NT2/D1 (cell line): ENCODE measurements around the gene VAV3.
"Not testable (repeated sequence)": the region's sequence is repeated elsewhere in the genome, so short reads cannot be mapped to it uniquely, and the experiment has no call there.

ENCODE experiments used
- DNase-seq: peaks from one replicate; pipeline ENCODE4 v3.0.0-alpha.2; 2011; ENCODE audit warnings: low read depth, low spot score
- H3K27me3 ChIP-seq: 2 replicates; pipeline ENCODE4 v1.6.0; 2011; ENCODE audit warnings: mild to moderate bottlenecking; ENCODE audit not compliant: insufficient read length, insufficient read depth
- H3K36me3 ChIP-seq: 2 replicates; pipeline ENCODE4 v1.6.1; 2011; ENCODE audit warnings: mild to moderate bottlenecking, low read length, mixed read lengths; ENCODE audit not compliant: insufficient read depth, insufficient read length
- H3K4me1 ChIP-seq: 2 replicates; pipeline ENCODE4 v1.5.1; 2011; ENCODE audit not compliant: insufficient read depth, insufficient read length
- H3K4me3 ChIP-seq: 2 replicates; pipeline ENCODE4 v1.5.1; 2011; ENCODE audit warnings: low read depth; ENCODE audit not compliant: insufficient read length
- H3K9ac ChIP-seq: 2 replicates; pipeline ENCODE4 v1.6.0; 2011; ENCODE audit warnings: low read depth; ENCODE audit not compliant: insufficient read length
- H3K9me3 ChIP-seq: 2 replicates; pipeline ENCODE4 v1.5.1; 2011; ENCODE audit warnings: mild to moderate bottlenecking, low read length; ENCODE audit not compliant: insufficient read depth
- SUZ12 ChIP-seq: IDR thresholded peaks from 2 replicates; pipeline ENCODE4 v1.6.1; 2011; ENCODE audit not compliant: insufficient read length, insufficient read depth; ENCODE audit errors: extremely low read depth
- YY1 ChIP-seq: IDR thresholded peaks from 2 replicates; pipeline ENCODE4 v1.6.1; 2011; ENCODE audit not compliant: insufficient read length, insufficient read depth
- ZNF274 ChIP-seq: IDR thresholded peaks from 2 replicates; pipeline ENCODE4 v1.6.1; 2011; ENCODE audit warnings: mild to moderate bottlenecking, low read depth, low read length

Gene VAV3

DNA sequence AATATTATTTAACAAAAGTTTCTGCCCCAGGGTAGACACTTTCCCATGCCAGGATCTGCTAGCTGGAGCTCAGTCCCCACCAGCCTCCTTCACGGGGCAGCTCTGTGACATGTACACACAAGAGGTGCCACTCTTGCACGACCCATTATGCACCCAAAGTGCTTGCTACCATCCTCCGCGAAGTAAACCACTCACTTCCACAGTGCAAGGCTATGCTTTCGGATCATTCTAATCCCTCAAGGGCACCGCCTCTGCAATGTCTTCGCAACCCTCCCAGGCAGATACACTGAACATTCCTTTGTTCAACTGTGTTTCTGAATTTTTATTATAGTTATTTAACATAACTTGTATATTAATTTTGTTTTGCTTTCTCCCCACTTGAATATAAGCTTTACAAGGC, 303.8 kb downstream of the VAV3 start:
- TF ChIP-seq ZNF274 (no peak), YY1 (no peak), SUZ12 (no peak)
- Histone ChIP-seq H3K36me3 (no peaks in the 10 kb centered on the region), H3K4me3 (no peak overlapping the region), H3K27me3 (no peaks in the 10 kb centered on the region), H3K4me1 (no peaks in the 10 kb centered on the region), H3K9ac (no peak overlapping the region), H3K9me3 (no peaks in the 10 kb centered on the region)
- no peak for DNase-seq

DNA sequence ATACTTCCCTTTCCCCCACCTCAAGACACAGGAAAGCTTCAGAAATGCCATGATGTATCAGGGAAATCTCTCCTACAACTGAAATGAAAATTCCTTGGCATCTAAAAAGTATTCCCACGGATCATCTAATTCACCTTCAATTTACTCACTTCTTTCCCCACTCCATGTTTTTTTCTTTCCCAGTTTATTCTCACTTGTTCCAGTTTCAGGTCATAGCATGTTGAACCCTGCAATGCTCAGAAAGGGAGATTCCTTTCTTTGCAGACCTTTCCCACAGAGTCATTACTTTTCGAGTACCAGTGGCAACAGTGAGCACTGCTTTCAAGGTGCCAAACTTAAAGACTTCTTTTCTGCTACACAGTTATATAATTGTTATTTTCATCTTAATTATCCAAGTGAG, 305.0 kb downstream of the VAV3 start:
- TF ChIP-seq SUZ12, result no peak
- TF ChIP-seq ZNF274, result no peak
- no peak for TF ChIP-seq YY1
- Histone ChIP-seq H3K4me3 (no peak overlapping the region), H3K27me3 (no peaks in the 10 kb centered on the region), H3K9me3 (no peaks in the 10 kb centered on the region), H3K36me3 (no peaks in the 10 kb centered on the region), H3K9ac (no peak overlapping the region), H3K4me1 (no peaks in the 10 kb centered on the region)
- no peak for DNase-seq

DNA sequence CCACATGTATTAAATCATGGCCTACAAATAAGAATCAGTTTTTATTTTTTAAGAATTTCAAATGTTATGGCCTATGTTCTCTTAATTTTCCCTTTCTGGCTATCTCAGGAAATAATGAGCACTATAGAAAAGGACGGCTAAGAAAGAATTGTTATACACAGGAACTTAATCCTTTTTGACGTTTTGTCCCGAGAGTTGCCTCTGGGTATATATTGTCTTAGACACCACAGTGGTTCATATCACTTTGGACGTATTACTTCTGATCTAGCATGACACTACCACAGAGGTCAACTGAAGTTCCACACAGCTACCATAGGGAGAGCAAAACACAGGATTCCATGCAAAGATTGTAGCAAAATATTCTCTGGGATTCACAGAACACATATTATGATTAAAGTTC, 307.6 kb downstream of the VAV3 start:
- no peak for DNase-seq
- Histone ChIP-seq H3K9me3 (no peaks in the 10 kb centered on the region), H3K9ac (no peak overlapping the region), H3K36me3 (no peaks in the 10 kb centered on the region), H3K27me3 (no peaks in the 10 kb centered on the region), H3K4me3 (no peak overlapping the region), H3K4me1 (no peaks in the 10 kb centered on the region)
- TF ChIP-seq SUZ12, result no peak
- no peak for TF ChIP-seq ZNF274
- TF ChIP-seq YY1, result no peak

DNA sequence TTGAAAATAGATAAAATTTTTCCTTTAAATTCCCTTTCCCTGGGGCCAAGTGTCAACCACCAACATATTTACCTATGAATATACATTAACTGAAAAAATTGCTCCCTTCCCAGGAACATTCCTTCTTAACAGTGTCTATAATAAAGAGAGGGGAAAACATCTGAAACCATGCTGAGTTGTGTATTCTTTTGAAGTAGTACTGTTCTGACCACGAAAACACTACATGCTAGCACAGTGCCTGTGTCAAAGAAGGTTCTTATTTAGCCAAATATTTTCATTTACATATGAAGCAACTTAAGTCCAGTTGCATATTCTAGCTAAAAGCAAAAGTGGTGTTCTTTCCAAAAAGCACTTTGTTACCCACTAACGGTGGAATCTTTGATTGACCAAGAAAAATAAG, 311.2 kb downstream of the VAV3 start:
- no peaks in the 10 kb centered on the region for H3K27me3 ChIP-seq
- no peak for DNase-seq
- H3K9ac ChIP-seq, result no peak overlapping the region
- H3K4me3 ChIP-seq, result no peak overlapping the region
- TF ChIP-seq SUZ12 (no peak), YY1 (no peak), ZNF274 (no peak)
- H3K36me3 ChIP-seq, result no peaks in the 10 kb centered on the region
- no peaks in the 10 kb centered on the region for H3K9me3 ChIP-seq
- no peaks in the 10 kb centered on the region for H3K4me1 ChIP-seq

DNA sequence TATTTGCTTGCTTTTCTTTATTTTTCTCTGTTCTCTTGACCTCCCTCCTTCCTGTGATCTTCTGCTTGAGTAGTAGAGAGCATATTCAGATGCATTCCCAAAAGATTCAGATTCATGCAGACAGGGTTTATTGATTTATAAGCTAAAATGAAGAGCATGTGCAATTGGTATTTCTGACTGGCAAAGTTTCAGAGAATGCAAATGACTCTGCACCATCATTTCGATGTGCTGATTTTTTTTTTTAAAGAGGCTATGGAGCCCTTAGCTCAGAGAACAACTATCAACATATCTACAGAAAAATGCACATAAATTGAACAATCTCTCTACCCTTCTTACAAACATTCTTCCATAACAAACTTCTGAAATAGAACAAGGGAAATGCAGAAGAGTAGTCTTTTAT, 312.0 kb downstream of the VAV3 start:
- Histone ChIP-seq H3K9me3 (no peaks in the 10 kb centered on the region), H3K36me3 (no peaks in the 10 kb centered on the region), H3K4me1 (no peaks in the 10 kb centered on the region), H3K4me3 (no peak overlapping the region), H3K9ac (no peak overlapping the region), H3K27me3 (no peaks in the 10 kb centered on the region)
- no peak for DNase-seq
- TF ChIP-seq YY1 (no peak), SUZ12 (no peak), ZNF274 (no peak)

DNA sequence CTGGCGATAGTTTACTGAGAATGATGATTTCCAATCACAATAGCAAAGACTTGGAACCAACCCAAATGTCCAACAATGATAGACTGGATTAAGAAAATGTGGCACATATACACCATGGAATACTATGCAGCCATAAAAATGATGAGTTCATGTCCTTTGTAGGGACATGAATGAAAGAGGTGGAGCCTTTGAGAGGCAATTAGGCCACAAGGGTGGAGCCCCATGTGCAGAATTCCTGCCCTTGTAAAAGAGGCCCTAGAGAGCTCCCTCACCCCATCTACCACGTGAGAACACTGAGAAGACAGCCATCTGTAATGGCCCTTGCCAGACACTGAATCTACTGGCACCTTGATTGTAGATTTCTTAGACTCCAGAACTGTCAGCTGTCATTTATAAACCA, 314.2 kb downstream of the VAV3 start:
- DNase-seq, H3K9ac ChIP-seq, H3K4me3 ChIP-seq, H3K4me1 ChIP-seq, H3K9me3 ChIP-seq, H3K27me3 ChIP-seq, H3K36me3 ChIP-seq: not testable (repeated sequence)

DNA sequence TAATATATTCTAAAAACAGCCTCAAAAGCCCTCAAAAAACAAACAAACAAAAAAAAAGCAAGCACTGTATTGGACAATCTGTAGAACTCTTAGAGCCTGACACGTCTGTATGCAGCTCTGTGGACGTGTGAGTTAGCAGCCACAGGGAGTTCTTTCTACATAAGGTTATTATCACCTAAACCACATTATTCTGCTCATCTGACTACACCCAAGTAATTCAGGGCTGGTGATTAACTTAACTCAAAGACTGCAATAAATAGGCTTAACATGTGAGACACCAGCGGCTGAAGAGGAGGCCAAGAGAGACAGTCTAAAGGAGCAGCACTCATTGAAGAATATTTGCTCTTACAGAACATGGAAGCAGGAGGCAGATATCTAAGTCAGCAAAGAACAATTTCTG, 316.0 kb downstream of the VAV3 start:
- no peak for TF ChIP-seq ZNF274
- no peak for TF ChIP-seq SUZ12
- no peak for TF ChIP-seq YY1
- H3K27me3 ChIP-seq, result no peaks in the 10 kb centered on the region

DNA sequence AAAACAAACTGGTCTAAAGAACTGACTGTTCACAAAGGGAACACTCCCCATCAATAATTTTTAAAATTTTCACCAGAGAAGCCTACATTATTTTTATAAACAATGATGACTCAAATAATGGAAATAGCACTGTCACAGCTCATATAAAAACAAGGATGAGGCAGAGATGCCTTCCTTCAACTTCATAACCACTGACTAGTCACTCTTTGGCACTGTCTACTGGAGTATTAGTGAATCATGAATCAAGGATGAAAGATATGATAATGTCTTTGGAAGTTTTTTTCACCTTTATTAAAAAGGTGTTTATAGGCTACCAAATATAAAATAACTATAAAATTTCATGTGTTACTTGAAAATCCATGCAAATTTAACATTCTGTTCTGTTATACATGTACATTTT, 316.9 kb downstream of the VAV3 start:
- no peaks in the 10 kb centered on the region for H3K27me3 ChIP-seq
- no peaks in the 10 kb centered on the region for H3K4me1 ChIP-seq
- TF ChIP-seq ZNF274 (no peak), SUZ12 (no peak), YY1 (no peak)
- no peaks in the 10 kb centered on the region for H3K36me3 ChIP-seq
- H3K4me3 ChIP-seq, result no peak overlapping the region
- H3K9ac ChIP-seq, result no peak overlapping the region
- no peak for DNase-seq
- H3K9me3 ChIP-seq, result no peaks in the 10 kb centered on the region

More for the DNA sequence above, 316.0 kb downstream of the VAV3 start:
- Histone ChIP-seq H3K4me1 (no peaks in the 10 kb centered on the region), H3K9ac (no peak overlapping the region), H3K36me3 (no peaks in the 10 kb centered on the region), H3K9me3 (no peaks in the 10 kb centered on the region), H3K4me3 (no peak overlapping the region)
- no peak for DNase-seq
